HUES48 (cell line): ENCODE results near the gene CELA2A.
"Not testable (repeated sequence)": the region's sequence is repeated elsewhere in the genome, so short reads cannot be mapped to it uniquely, and the experiment has no call there.

Experiments
- H3K27ac ChIP-seq: one replicate; pipeline ENCODE4 v1.7.0; 2013; ENCODE audit warnings: low read depth, low read length, inconsistent platforms
- H3K27me3 ChIP-seq: 2 replicates; pipeline ENCODE4 v1.6.1; 2013; ENCODE audit warnings: mild to moderate bottlenecking, low read length; ENCODE audit not compliant: control insufficient read depth, insufficient read depth
- H3K36me3 ChIP-seq: 2 replicates; pipeline ENCODE4 v1.6.1; 2013; ENCODE audit warnings: low read length; ENCODE audit not compliant: control insufficient read depth, insufficient read depth
- H3K4me1 ChIP-seq: 2 replicates; pipeline ENCODE4 v1.6.1; 2013; ENCODE audit warnings: mild to moderate bottlenecking, low read length; ENCODE audit not compliant: control insufficient read depth, insufficient read depth
- H3K4me3 ChIP-seq: 2 replicates; pipeline ENCODE4 v1.5.1; 2013; ENCODE audit warnings: mild to moderate bottlenecking, low read depth, low read length
- H3K9ac ChIP-seq: 2 replicates; pipeline ENCODE4 v1.6.1; 2013; ENCODE audit warnings: mild to moderate bottlenecking, low read depth, low read length, moderate library complexity
- H3K9me3 ChIP-seq: 2 replicates; pipeline ENCODE4 v1.6.1; 2013; ENCODE audit warnings: low read length; ENCODE audit not compliant: control insufficient read depth, insufficient read depth

CELA2A gene

GRCh38 chr1:15506831-15507230, 50.3 kb downstream of the CELA2A start:
- Histone ChIP-seq H3K27me3 (no peaks in the 10 kb centered on the region), H3K4me3 (no peak overlapping the region), H3K9ac (no peak overlapping the region), H3K4me1 (peaks cover 24% of the 10 kb centered on the region), H3K36me3 (peaks cover 30% of the 10 kb centered on the region), H3K9me3 (no peaks in the 10 kb centered on the region), H3K27ac (no peak overlapping the region)

- Histone ChIP-seq H3K4me3 (no peak overlapping the region), H3K27me3 (no peaks in the 10 kb centered on the region), H3K9ac (no peak overlapping the region), H3K4me1 (peaks cover 24% of the 10 kb centered on the region), H3K36me3 (peaks cover 35% of the 10 kb centered on the region), H3K27ac (no peak overlapping the region), H3K9me3 (no peaks in the 10 kb centered on the region)
These were observed 50.7 kb downstream of the CELA2A start for GRCh38 chr1:15507278-15507677.

GRCh38 chr1:15508700-15509487, 52.4 kb downstream of the CELA2A start:
- no peaks in the 10 kb centered on the region for H3K9me3 ChIP-seq
- H3K27ac ChIP-seq = peak overlapping the region; percentile 67
- H3K4me1 ChIP-seq = peaks cover 24% of the 10 kb centered on the region
- no peak overlapping the region for H3K4me3 ChIP-seq
- no peaks in the 10 kb centered on the region for H3K27me3 ChIP-seq
- peak overlapping the region; percentile 47; the same call in 1 of the 2 replicates for H3K9ac ChIP-seq
- peaks cover 39% of the 10 kb centered on the region for H3K36me3 ChIP-seq

- H3K4me3 ChIP-seq = no peak overlapping the region
These were observed 53.1 kb downstream of the CELA2A start for GRCh38 chr1:15509586-15509985.

GRCh38 chr1:15510611-15511405, 54.3 kb downstream of the CELA2A start:
- H3K9me3 ChIP-seq = no peaks in the 10 kb centered on the region
- H3K27ac ChIP-seq = no peak overlapping the region
- H3K4me1 ChIP-seq = peaks cover 24% of the 10 kb centered on the region
- H3K4me3 ChIP-seq = no peak overlapping the region
- no peaks in the 10 kb centered on the region for H3K27me3 ChIP-seq
- H3K9ac ChIP-seq = no peak overlapping the region
- H3K36me3 ChIP-seq = peaks cover 32% of the 10 kb centered on the region

More at GRCh38 chr1:15509586-15509985, 53.1 kb downstream of the CELA2A start:
- H3K36me3 ChIP-seq = peaks cover 38% of the 10 kb centered on the region
- no peak overlapping the region for H3K27ac ChIP-seq
- no peak overlapping the region for H3K9ac ChIP-seq
- H3K9me3 ChIP-seq = no peaks in the 10 kb centered on the region
- H3K27me3 ChIP-seq = no peaks in the 10 kb centered on the region
- peaks cover 24% of the 10 kb centered on the region for H3K4me1 ChIP-seq

GRCh38 chr1:15513192-15513591, 56.7 kb downstream of the CELA2A start:
- Histone ChIP-seq H3K27ac (no peak overlapping the region), H3K4me3 (no peak overlapping the region), H3K27me3 (no peaks in the 10 kb centered on the region), H3K9me3 (no peaks in the 10 kb centered on the region), H3K36me3 (peaks cover 44% of the 10 kb centered on the region), H3K9ac (no peak overlapping the region), H3K4me1 (peaks cover 11% of the 10 kb centered on the region)

- no peaks in the 10 kb centered on the region for H3K27me3 ChIP-seq
- peaks cover 6% of the 10 kb centered on the region for H3K4me1 ChIP-seq
- H3K9ac ChIP-seq = no peak overlapping the region
- H3K36me3 ChIP-seq = peaks cover 48% of the 10 kb centered on the region
- H3K27ac ChIP-seq = no peak overlapping the region
- H3K9me3 ChIP-seq = no peaks in the 10 kb centered on the region
- H3K4me3 ChIP-seq = no peak overlapping the region
These were observed 57.4 kb downstream of the CELA2A start for GRCh38 chr1:15513919-15514318.

- not testable (repeated sequence) for H3K4me3 ChIP-seq, H3K9ac ChIP-seq, H3K27ac ChIP-seq, H3K27me3 ChIP-seq, H3K4me1 ChIP-seq, H3K9me3 ChIP-seq
- peaks cover 48% of the 10 kb centered on the region for H3K36me3 ChIP-seq
These were observed 58.0 kb downstream of the CELA2A start for GRCh38 chr1:15514557-15514956.

- Histone ChIP-seq H3K9ac (no peak overlapping the region), H3K4me3 (no peak overlapping the region), H3K27ac (no peak overlapping the region), H3K27me3 (no peaks in the 10 kb centered on the region), H3K9me3 (no peaks in the 10 kb centered on the region), H3K36me3 (peaks cover 48% of the 10 kb centered on the region), H3K4me1 (no peaks in the 10 kb centered on the region)
These were observed 58.6 kb downstream of the CELA2A start for GRCh38 chr1:15515022-15515663.

- no peaks in the 10 kb centered on the region for H3K27me3 ChIP-seq
- H3K36me3 ChIP-seq = peaks cover 28% of the 10 kb centered on the region
- no peak overlapping the region for H3K9ac ChIP-seq
- H3K27ac ChIP-seq = no peak overlapping the region
- no peak overlapping the region for H3K4me3 ChIP-seq
- H3K4me1 ChIP-seq = peaks cover 6% of the 10 kb centered on the region
- H3K9me3 ChIP-seq = no peaks in the 10 kb centered on the region
These were observed 63.1 kb downstream of the CELA2A start for GRCh38 chr1:15519625-15520024.
